Stimulated activated CD4-positive, alpha-beta T cell treated with anti-CD3 and anti-CD28 coated beads, TNF-alpha, amount 100 ng/mL, for 24 hours (primary cell): Measurements from ENCODE around the gene FBXL16.
"Not testable (repeated sequence)": the region's sequence is repeated elsewhere in the genome, so short reads cannot be mapped to it uniquely, and the experiment has no call there.

Source experiments
- DNase-seq, 3 experiments: peaks; one replicate each; pipeline ENCODE4 v3.0.0-alpha.2; 2020; ENCODE audit warnings: low read depth in 3 of 3

The FBXL16 gene

DNA sequence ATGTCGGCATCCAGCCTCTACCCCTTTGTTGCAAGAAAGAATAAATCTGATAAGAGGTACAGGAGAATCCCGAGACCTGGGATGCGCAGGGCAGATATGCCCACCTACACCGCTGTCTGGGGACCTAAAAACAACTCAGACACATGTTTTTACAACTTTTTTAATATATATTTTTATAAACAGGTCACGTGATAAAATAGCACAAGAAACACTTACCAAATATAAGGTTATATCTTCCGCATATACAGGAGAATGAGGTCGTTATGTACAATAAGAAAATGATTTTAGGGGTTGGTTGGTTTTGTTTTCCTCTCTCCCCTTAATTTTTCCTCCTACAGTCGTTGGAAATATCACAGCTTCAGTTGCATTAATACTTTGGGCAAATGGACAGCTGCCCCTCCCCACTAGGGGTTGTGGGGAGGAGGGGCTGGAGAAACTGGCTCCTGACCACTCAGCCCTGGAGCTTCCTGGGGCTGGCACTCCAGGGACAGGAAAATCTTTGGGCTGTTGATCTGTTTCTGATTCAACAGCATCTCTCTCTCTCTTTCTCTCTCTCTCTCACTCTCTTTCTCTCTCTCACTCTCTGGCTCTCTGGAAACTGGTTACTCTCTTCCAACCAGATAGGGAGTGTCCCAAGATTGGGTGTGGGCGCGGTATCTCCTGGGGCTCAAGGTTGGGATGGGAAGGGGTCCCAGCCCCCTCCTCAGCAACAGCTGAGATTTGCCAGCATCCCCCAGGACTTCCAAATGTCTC, 13.1 kb downstream of the FBXL16 start:
- DNase-seq, result no peak

DNA sequence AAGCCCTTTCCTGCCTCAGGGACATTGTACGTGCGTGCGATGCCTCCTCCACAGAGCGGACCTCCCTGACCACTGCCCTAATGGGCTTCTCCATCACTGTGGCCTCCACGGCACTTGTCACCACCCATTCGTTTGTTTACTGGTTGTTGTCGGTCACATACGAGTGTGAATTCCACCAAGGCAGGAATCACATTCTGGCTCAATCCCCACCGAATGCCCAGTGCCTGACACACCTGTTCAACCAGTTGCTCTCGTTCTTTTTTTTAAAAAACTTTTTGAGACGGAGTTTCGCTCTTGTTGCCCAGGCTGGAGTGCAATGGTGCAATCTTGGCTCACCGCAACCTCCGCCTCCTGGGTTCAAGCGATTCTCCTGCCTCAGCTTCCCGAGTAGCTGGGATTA, 14.4 kb downstream of the FBXL16 start:
- not testable (repeated sequence) for DNase-seq

DNA sequence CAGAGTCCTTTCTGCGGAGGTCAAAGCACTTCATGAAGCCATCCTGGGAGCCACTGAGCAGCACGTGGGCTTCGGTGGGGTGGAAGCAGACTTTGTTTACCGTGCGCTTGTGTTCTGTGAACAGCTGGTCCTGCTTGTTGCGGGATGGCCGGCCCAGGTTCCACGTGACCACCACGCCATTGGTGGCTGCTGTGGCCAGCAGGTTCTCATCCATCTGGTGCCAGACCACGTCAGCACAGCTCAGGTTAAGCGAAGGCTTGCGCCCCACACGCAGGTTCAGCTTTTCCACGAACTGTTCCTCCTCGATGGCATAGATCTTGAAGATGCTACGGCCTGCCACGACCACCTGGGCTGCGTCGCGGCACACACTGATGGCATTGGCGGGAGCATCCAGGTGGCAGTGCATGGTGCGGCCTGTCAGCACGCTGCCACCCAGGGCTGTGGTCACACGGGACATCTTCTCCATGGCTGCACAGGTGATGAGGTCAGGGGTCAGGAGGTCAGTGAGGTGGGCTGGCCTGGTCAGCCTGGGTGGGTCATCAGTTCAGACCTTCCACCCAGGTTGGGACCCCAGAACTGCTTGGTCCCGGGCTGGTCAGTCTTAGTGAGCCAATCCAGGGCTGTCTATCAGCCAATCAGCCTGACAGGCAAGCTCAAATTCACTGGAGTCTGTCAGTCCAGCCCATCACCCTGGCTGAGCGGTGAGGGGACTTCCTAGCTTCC, 16.3 kb downstream of the FBXL16 start:
- DNase-seq, result no peak

DNA sequence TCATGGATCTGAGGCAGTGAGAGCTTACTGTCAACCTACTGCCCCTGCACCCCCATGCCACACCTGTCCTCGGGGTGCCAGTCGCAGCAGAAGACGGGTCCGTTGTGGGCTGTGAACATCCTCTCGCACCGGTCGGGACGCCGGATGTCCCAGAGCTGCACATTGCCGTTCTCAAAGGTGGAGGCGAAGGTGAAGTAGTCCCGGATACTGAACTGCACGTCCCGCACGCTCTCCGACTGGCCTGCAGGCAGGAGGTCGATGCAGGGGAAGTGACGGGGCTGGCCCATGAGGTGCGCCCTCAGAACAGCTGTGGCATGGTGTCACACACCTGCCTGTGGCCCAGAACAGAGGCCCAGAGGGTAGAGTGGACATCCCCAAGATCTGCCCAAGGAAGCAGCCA, 18.1 kb downstream of the FBXL16 start:
- DNase-seq, result no peak

GRCh38 chr16:686459-687260, 18.9 kb downstream of the FBXL16 start:
- DNase-seq, result no peak

GRCh38 chr16:685967-686366, 19.6 kb downstream of the FBXL16 start:
- no peak for DNase-seq

GRCh38 chr16:684961-685696, 20.5 kb downstream of the FBXL16 start:
- no peak for DNase-seq

GRCh38 chr16:684071-684794, 21.4 kb downstream of the FBXL16 start, which contains the start of gene JMJD8:
Gene JMJD8 (minus strand): TSS chr16:684334. CDS start chr16:684319, 15 bp downstream.
- DNase-seq, result peak; percentile 97 to 98 (median 97)

- no peak for DNase-seq
Measured at GRCh38 chr16:683396-684070, 22.1 kb downstream of the FBXL16 start.

GRCh38 chr16:682493-683395, 22.9 kb downstream of the FBXL16 start:
- DNase-seq, result no peak

DNA sequence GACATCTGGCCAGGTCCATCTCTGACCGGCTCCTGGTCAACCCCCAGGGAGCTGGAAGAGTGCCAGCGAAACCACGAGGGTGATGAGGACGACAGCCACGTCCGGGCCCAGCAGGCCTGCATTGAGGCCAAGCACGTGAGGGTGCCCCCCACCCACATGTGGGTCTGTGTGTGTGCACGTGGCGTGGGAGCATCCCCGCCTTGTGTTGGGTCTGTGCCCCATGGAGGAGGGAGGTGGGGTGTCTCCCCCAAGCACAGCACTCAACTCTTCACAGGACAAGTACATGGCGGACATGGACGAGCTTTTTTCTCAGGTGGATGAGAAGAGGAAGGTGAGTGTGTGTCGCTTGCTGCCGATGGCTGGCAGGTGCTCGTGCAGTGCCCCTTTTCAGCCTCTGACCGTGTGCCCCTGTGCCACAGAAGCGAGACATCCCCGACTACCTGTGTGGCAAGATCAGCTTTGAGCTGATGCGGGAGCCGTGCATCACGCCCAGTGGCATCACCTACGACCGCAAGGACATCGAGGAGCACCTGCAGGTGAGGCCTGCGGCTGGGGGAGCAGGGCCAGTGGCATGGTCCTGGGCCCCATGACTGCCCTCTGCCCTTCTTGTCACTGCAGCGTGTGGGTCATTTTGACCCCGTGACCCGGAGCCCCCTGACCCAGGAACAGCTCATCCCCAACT, 23.7 kb downstream of the FBXL16 start:
- DNase-seq, result no peak

DNA sequence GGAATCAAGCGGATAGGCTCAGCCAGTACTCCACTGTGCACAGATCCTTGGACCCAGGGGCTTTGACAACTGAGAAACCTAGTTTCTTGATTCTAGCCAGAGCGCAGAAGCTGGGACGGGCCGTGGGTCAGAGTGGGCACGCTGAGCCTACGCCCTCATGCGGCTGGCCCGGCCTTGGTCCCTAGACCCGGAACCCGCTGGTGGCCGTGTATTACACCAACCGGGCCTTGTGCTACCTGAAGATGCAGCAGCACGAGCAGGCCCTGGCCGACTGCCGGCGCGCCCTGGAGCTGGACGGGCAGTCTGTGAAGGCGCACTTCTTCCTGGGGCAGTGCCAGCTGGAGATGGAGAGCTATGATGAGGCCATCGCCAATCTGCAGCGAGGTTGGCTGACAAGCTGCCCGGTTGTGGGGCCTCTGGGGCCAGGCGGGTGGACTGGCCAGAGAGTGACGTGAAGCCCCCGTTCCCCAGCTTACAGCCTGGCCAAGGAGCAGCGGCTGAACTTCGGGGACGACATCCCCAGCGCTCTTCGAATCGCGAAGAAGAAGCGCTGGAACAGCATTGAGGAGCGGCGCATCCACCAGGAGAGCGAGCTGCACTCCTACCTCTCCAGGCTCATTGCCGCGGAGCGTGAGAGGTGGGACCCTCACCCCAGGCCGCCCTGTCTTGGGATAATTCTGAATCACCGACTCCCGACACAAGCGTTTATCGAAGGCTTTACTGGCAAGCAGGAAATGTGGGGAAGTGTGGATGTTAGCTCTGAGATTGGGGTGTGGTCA, 24.4 kb downstream of the FBXL16 start:
- no peak for DNase-seq

GRCh38 chr16:680625-680945, 25.0 kb downstream of the FBXL16 start:
- DNase-seq, result no peak

DNA sequence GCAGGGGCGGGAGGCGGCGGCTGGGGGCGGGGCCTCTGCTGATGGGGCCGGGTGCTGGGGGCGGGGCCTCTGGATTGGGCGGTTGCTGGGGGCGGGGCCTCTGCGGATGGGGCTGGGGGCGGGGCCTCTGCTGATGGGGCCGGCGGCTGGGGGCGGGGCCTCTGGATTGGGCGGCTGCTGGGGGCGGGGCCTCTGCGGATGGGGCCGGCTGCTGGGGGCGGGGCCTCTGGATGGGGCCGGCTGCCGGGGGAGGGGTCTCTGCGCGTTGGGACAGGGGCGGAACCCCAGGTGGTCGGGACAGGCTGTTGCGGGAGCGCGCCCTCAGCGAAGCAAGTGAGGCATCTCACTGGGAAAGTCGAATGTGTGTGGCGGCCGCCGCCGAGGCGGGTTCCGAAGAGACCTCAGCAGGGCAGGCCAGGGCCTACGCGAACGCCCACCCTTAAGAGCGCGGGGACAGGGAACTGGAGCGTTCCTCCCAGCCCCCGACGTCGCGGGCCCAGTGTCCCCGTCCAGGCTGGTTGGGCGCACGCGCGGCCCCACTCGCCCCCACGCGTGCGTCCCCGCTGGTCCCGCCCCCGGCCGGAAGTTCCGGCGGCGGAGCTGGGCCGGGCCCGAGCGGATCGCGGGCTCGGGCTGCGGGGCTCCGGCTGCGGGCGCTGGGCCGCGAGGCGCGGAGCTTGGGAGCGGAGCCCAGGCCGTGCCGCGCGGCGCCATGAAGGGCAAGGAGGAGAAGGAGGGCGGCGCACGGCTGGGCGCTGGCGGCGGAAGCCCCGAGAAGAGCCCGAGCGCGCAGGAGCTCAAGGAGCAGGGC, 25.6 kb downstream of the FBXL16 start, which contains the start of gene STUB1:
Gene STUB1 (plus strand): TSS at position 597 of the 811 bp plus-strand sequence. CDS start 116 bp downstream, at position 713.
- peak; percentile 78 to 91 (median 81) for DNase-seq

- peak in 2 of 3 experiments; percentile 30 to 59 for DNase-seq
Measured at GRCh38 chr16:678858-679813, 26.5 kb downstream of the FBXL16 start.
